Heart right ventricle (tissue), 16 donors: Measurements from ENCODE around the gene INO80C. TPM values are rescaled to one million over a fixed set of nuclear protein-coding genes. Genes with fewer than 3 reads are reported as not detected.

Experiments used
- ATAC-seq, 8 donors: fragments of 200-7000 bp; cut with Tn5 transposase; one replicate each; pipeline ENCODE4 v1.9.1; 2020; ENCODE audit warnings: mild to moderate bottlenecking in 8 of 8, moderate library complexity in 8 of 8, moderate number of reproducible peaks in 1 of 8
- DNase-seq, 2 donors: peaks; one replicate each; pipeline ENCODE4 v3.0.0-alpha.2; 2020
- H3K27ac ChIP-seq, 10 donors: fragments of 200-600 bp; sonication (generic) in 2 of 10; one replicate each; pipeline versions ENCODE4 v1.5.0 to v1.8.0; 2020 to 2022; ENCODE audit warnings: mild to moderate bottlenecking in 3 of 10
- H3K27me3 ChIP-seq, 7 donors: fragments of 200-600 bp; one replicate each; pipeline ENCODE4 v1.8.0; 2021 to 2022; ENCODE audit warnings: mild to moderate bottlenecking in 2 of 7
- H3K36me3 ChIP-seq, 9 donors: fragments of 200-600 bp; sonication (generic) in 1 of 9; one replicate each; pipeline versions ENCODE4 v1.5.0 to v1.8.0; 2020 to 2022; ENCODE audit warnings: mild to moderate bottlenecking in 2 of 9
- H3K4me1 ChIP-seq, 9 donors: fragments of 200-600 bp; sonication (generic) in 1 of 9; one replicate each; pipeline versions ENCODE4 v1.5.0 to v1.8.0; 2020 to 2022; ENCODE audit warnings: mild to moderate bottlenecking in 4 of 9
- H3K4me3 ChIP-seq, 10 donors: fragments of 200-600 bp; sonication (generic) in 2 of 10; one replicate each; pipeline versions ENCODE4 v1.5.0 to v1.8.0; 2020 to 2022; ENCODE audit warnings: mild to moderate bottlenecking in 7 of 10, moderate library complexity in 2 of 10
- H3K9me3 ChIP-seq, 11 donors: fragments of 200-600 bp in 10 of 11; sonication (generic) in 2 of 11; one replicate each; pipeline versions ENCODE4 v1.5.0 to v1.8.0; 2013 to 2022; ENCODE audit warnings: mild to moderate bottlenecking in 2 of 11, control low read depth in 1 of 11, moderate library complexity in 1 of 11
- WGBS, 2 donors: extraction: QIAGEN DNeasy Blood & Tissue Kit; methylation state at CpG; one replicate each; pipeline ENCODE4 v1.1.7; 2013; ENCODE audit warnings: inconsistent platforms in 1 of 2; 5-methylcytosine and 5-hydroxymethylcytosine counted together
- intact Hi-C, 10 donors: fragments of 100-400 bp; cut with DNase I; formaldehyde crosslinking; loops; one replicate each; pipeline versions ENCODE4 v1.11.1 to v1.14.2; 2022
- polyA plus RNA-seq, 2 donors: library from polyadenylated mRNA; stranded (reverse); fragments of 200-250 nt; gene quantifications; one replicate each; pipeline ENCODE4 v1.2.3, GENCODE V29; 2013
- total RNA-seq, 10 donors: library from RNA; stranded (reverse); fragmentation: NEBNext Ultra II Directional in 3 of 10; extraction: Animal tissue kit (Norgen Biotek cat#: 25700) in 3 of 10; gene quantifications; one replicate each; pipeline versions ENCODE4 v1.2.1 to v1.2.4, GENCODE V29; 2021 to 2023
- TF ChIP-seq, protein P1 (sequence below), 9 donors: fragments of 200-600 bp; sonication (generic) in 2 of 9; IDR thresholded peaks; one replicate each; pipeline versions ENCODE4 v1.5.0 to v1.8.0; 2021 to 2022; ENCODE audit warnings: antibody characterized with exemption in 9 of 9, mild to moderate bottlenecking in 5 of 9, moderate library complexity in 1 of 9
- donor health status: Arrhythmogenic right ventricular cardiomyopathy.
- donor health status: ischemic (EF 13 %, LVEDD 7.1; RV severe dilation, severe dysfunction).
- donor health status: healthy with polysubstance abuse.
- donor health status: DM: no; HTN: yes; CAD: no.
- donor health status: DM: no; HTN: no; CAD: no.
- donor health status: ischemic (EF 25% LVEDD 6.9; RV normal size, moderate dysfunction).
- donor health status: ischemic (EF 25% LVEDD 5.7; RV mildly dilated, moderate dysfunction).
- donor health status: healthy.
- donor health status: DM: yes; HTN: yes; CAD: no.
- donor health status: Ischemic cardiomyopathy.
- donor health status: ischemic (EF 35%, LVEDD 5.7; RV mildly dilated, moderate dysfunction).
- donor health status: nonischemic (EF 11% LVEDD 7.7; RV severe dilation, severe dysfunction).
- donor health status: DM: yes; HTN: yes; CAD: no.
- donor health status: PGD.
- donor health status: ischemic (EF 29% LVEDD 5.4; RV normal size, mild dysfunction).
- donor health status: nonischemic (EF 23%, LVEDD 6.1; RV moderate dilation, normal function).

The INO80C gene
- total and polyA plus RNA-seq, 12 donors = 17.3 to 28.4 (median 25.2) TPM

DNA sequence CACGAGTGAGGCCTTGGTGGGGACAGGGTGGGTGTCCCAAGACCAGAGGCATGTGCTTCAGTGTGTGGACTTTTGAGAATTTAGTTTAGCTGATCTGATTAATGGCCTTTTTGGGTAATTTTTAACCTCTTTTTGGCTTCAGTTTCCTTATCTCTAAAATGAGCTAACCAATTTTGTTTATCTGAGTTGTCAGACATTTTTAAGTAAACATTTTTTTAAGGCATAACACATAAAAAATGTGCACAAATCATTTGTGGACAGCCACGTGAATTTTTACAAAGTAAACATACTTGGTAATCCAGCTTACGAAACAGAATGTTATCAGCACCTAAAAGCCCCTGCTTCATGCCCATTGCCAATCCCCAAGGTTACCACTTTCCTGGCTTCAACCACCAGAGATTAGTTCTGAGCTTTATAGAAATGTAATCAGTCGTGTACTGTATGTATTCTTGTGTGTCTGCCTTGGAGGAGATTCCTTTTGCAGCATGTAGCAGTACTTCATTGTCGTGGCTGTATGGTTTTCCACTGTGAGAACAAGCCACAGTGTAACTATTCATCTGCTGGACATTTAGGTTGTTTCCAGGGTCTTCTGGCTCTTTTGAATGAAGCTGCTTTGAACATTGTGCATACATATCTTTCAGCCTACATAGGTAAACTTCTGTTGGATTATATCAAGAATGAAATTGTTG is 8.4 kb upstream of the INO80C start:
- H3K36me3 ChIP-seq = no peaks in the 10 kb centered on the region

DNA sequence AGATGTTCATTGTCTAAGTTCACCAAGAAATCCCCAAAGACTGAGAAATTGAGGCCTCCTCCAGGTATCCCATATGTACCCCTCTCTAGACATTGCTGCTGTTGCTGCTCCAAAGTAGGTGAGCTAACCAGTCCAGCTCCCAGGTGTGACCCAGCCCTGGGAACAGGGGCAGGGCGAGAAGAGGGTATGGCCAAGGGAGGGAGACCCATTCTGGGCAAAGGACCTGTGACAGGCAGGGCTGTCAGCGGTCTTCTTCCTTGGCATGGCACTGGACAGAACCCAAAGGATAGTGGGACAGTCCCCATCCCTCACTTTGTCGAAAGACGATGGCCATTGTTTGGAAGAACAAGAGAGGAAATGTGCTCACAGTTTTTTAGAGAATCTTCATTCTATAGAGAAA is 7.2 kb upstream of the INO80C start:
- Histone ChIP-seq H3K4me1 (peaks cover 0 to 12% (median 0%) of the 10 kb centered on the region in 9 donors), H3K36me3 (no peaks in the 10 kb centered on the region), H3K9me3 (no peaks in the 10 kb centered on the region), H3K4me3 (no peak overlapping the region), H3K27ac (no peak overlapping the region), H3K27me3 (peaks cover 0 to 6% (median 0%) of the 10 kb centered on the region in 7 donors)
- ATAC-seq (no peak), DNase-seq (no peak)
- TF ChIP-seq, protein P1, sequence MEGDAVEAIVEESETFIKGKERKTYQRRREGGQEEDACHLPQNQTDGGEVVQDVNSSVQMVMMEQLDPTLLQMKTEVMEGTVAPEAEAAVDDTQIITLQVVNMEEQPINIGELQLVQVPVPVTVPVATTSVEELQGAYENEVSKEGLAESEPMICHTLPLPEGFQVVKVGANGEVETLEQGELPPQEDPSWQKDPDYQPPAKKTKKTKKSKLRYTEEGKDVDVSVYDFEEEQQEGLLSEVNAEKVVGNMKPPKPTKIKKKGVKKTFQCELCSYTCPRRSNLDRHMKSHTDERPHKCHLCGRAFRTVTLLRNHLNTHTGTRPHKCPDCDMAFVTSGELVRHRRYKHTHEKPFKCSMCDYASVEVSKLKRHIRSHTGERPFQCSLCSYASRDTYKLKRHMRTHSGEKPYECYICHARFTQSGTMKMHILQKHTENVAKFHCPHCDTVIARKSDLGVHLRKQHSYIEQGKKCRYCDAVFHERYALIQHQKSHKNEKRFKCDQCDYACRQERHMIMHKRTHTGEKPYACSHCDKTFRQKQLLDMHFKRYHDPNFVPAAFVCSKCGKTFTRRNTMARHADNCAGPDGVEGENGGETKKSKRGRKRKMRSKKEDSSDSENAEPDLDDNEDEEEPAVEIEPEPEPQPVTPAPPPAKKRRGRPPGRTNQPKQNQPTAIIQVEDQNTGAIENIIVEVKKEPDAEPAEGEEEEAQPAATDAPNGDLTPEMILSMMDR (IDR thresholded peaks at IDR 0.05) = no peak
- intact Hi-C loops = loop anchor here in 1 of 10 donors (5.0 to 10.0 kb wide), 3 partner anchors 60 to 98 kb away; no protein-coding TSS in a partner anchor
- WGBS, 2 donors = 81 to 82% methylated on average over 4 of the region's 4 CpGs

More for the DNA sequence above, 8.4 kb upstream of the INO80C start:
- Histone ChIP-seq H3K27me3 (peaks cover 0 to 6% (median 0%) of the 10 kb centered on the region in 7 donors), H3K4me3 (no peak overlapping the region), H3K27ac (no peak overlapping the region), H3K4me1 (peaks cover 0 to 15% (median 0%) of the 10 kb centered on the region in 9 donors), H3K9me3 (no peaks in the 10 kb centered on the region)
- ATAC-seq = no peak
- DNase-seq = no peak
- TF ChIP-seq, protein P1 (IDR thresholded peaks at IDR 0.05) = no peak
- WGBS, 2 donors = 69 to 72% methylated on average over 5 of the region's 5 CpGs
- intact Hi-C loops = loop anchor here in 1 of 10 donors (5.0 to 10.0 kb wide), 2 partner anchors 61 to 71 kb away; no protein-coding TSS in a partner anchor

DNA sequence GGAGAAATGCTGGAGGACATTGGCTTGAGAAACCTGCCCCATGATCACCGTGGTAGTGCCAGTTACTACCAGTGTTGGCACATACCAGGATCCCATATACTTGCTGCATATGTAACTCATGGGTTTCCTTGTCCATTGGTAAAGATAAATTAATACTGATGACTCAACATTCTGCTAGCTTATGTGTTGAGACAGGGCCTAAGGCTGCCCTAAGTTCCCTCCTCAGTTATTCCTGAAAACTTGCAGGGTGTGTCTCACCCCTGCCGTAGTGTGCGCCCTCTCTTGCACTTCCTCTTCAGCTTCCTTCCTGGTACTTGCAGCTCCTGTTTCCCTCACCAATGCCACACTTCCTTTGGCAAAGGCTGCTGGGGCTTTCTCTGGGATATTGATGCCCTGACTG is 4.3 kb upstream of the INO80C start:
- TF ChIP-seq, protein P1 (IDR thresholded peaks at IDR 0.05) = no peak
- Histone ChIP-seq H3K27ac (no peak overlapping the region), H3K4me3 (no peak overlapping the region), H3K9me3 (no peaks in the 10 kb centered on the region), H3K4me1 (peaks cover 0 to 17% (median 5%) of the 10 kb centered on the region in 9 donors), H3K36me3 (no peaks in the 10 kb centered on the region), H3K27me3 (peaks cover 0 to 6% (median 0%) of the 10 kb centered on the region in 7 donors)
- ATAC-seq (no peak), DNase-seq (no peak)
- WGBS, 2 donors = 80 to 83% methylated on average over 3 of the region's 3 CpGs
- intact Hi-C loops = loop anchor here in 1 of 10 donors (5.0 to 10.0 kb wide), 2 partner anchors 57 to 95 kb away; no protein-coding TSS in a partner anchor

DNA sequence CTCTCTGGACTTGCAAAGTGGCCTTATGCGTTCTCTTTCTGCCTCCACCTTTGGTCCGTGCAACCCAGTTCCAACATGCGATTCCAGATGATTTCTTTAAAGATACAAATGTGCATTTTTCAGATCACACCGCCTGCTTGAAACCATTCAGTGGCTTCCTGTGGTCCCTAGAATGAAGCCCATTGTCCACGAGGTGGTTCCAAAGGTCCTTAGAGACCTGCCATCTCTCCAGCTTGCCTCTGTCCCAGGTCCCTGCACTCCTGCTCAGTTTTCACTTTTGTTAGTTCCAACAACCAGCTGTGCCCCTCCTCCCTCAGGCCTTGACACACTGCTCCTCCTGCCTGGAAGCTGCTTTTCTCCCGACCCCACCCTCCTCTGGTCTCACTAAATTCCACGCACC is 3.6 kb upstream of the INO80C start:
- Histone ChIP-seq H3K27ac (no peak overlapping the region), H3K36me3 (no peaks in the 10 kb centered on the region), H3K27me3 (peaks cover 0 to 6% (median 0%) of the 10 kb centered on the region in 7 donors), H3K4me1 (peaks cover 0 to 24% (median 12%) of the 10 kb centered on the region in 9 donors), H3K4me3 (no peak overlapping the region), H3K9me3 (no peaks in the 10 kb centered on the region)
- intact Hi-C loops = loop anchor here in 1 of 10 donors (5.0 to 10.0 kb wide), 2 partner anchors 57 to 94 kb away; no protein-coding TSS in a partner anchor
- 75 to 79% methylated on average over 7 of the region's 7 CpGs for WGBS, 2 donors
- TF ChIP-seq, protein P1 (IDR thresholded peaks at IDR 0.05) = no peak
- no peak for ATAC-seq
- DNase-seq = no peak
